Ovary (tissue), 9 donors: ENCODE data around the gene WDR87. TPM values are rescaled to one million over a fixed set of nuclear protein-coding genes. Genes with fewer than 3 reads are reported as not detected.

Experiments
- DNase-seq, 5 donors: peaks; one replicate each; pipeline ENCODE4 v3.0.0-alpha.2; 2019 to 2020
- H3K27ac ChIP-seq, 2 donors: fragments of 200-600 bp; one replicate each; pipeline versions ENCODE4 v1.5.1 to v1.8.0; 2019 to 2022
- H3K27me3 ChIP-seq: fragments of 200-600 bp; one replicate; pipeline ENCODE4 v1.8.0; 2022
- H3K36me3 ChIP-seq: fragments of 200-600 bp; sonication (generic); one replicate; pipeline ENCODE4 v1.5.1; 2019
- H3K4me1 ChIP-seq: one replicate; pipeline ENCODE4 v1.8.1; 2013; ENCODE audit warnings: mild to moderate bottlenecking, moderate library complexity; ENCODE audit not compliant: insufficient read depth
- H3K4me3 ChIP-seq: fragments of 200-600 bp; sonication (generic); one replicate; pipeline ENCODE4 v1.5.1; 2017
- H3K9me3 ChIP-seq, 2 donors: fragments of 200-600 bp in 1 of 2; sonication (generic) in 1 of 2; one replicate each; pipeline versions ENCODE4 v1.5.1 to v1.8.1; 2013 to 2019; ENCODE audit warnings: mild to moderate bottlenecking in 1 of 2, moderate library complexity in 1 of 2
- EP300 ChIP-seq: sonication (generic); formaldehyde crosslinking; IDR thresholded peaks from one replicate; pipeline ENCODE4 v1.6.1; 2017; ENCODE audit warnings: antibody characterized with exemption
- POLR2A ChIP-seq: fragments of 450-650 bp; IDR thresholded peaks from one replicate; pipeline ENCODE4 v1.6.1; 2017; ENCODE audit warnings: antibody characterized with exemption, mild to moderate bottlenecking, moderate library complexity
- WGBS, 3 donors: extraction: QIAGEN DNeasy Blood & Tissue Kit in 1 of 3; methylation state at CpG; one replicate each; pipeline versions ENCODE4 v1.1.5 to v1.1.7; 2013 to 2017; 5-methylcytosine and 5-hydroxymethylcytosine counted together
- intact Hi-C, 4 donors: fragments of 100-400 bp; cut with DNase I; formaldehyde crosslinking; loops; one replicate each; pipeline versions ENCODE4 v1.11.0 to v1.15.1; 2022 to 2023
- polyA plus RNA-seq, 2 donors: library from polyadenylated mRNA; stranded (reverse); fragments of 200-250 nt in 1 of 2; fragments of 350-450 nt in 1 of 2; fragmentation: Illumina TruSeq in 1 of 2; extraction: RNeasy Lipid Tissue Mini Kit (QIAGEN cat#74804) in 1 of 2; gene quantifications; one replicate each; pipeline ENCODE4 v1.2.3, GENCODE V29; 2013 to 2014
- total RNA-seq, 7 donors: library from RNA; depleted of rRNA in 2 of 7; stranded (reverse); fragments of >200 nt in 2 of 7; fragmentation: NEBNext Ultra II Directional in 3 of 7; extraction: Animal tissue kit (Norgen Biotek cat#: 25700) in 3 of 7; gene quantifications; one replicate each; pipeline versions ENCODE4 v1.1.0 to v1.2.4, GENCODE V29; 2016 to 2023
- TF ChIP-seq, protein P1 (sequence below), 3 donors: fragments of 450-650 bp in 2 of 3; fragments of 200-600 bp in 1 of 3; IDR thresholded peaks; one replicate each; pipeline versions ENCODE4 v1.5.1 to v1.8.0; 2016 to 2022; ENCODE audit warnings: antibody characterized with exemption in 3 of 3, mild to moderate bottlenecking in 1 of 3
- donor health status: DM: no; HTN: no; CAD: no; lungs with moderate emphysema.
- donor health status: DM: no; HTN: no; CAD: no.
- donor health status: Bipolar disorder and iron deficiency.
- donor health status: DM: yes; HTN: yes; CAD: no.
- donor health status: DM: no; HTN: no; CAD: no.
- donor health status: DM: yes; HTN: yes; CAD: no.

The WDR87 gene
- total and polyA plus RNA-seq, 9 donors: not detected

DNA sequence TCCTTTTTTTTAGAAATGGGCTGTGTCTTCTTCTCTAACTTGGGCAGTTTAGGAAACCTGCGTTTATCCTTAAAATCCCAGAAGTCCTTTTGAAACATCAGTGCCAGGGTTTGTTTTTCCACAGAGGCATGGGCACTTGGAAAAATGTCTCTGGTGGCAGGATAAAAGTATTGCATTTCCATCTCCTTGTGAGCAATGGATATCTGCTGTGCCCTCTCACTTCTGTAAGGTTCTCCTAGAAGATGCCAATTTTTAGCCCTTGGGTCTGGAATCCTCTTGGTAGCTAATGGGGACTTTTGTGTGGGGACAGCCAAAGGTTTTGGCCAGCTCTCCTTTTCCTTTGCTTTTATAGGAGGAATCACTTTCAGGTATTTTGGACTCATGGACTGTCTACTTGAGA lies 21.0 kb downstream of the WDR87 start:
- no peak overlapping the region for H3K27ac ChIP-seq
- intact Hi-C loops: no loop called here
- 86 to 93% (median 92%) methylated on average over 1 of the region's 1 CpG for WGBS, 3 donors
- no peaks in the 10 kb centered on the region for H3K9me3 ChIP-seq
- H3K4me3 ChIP-seq: no peak overlapping the region
- no peak for TF ChIP-seq POLR2A
- TF ChIP-seq, protein P1, sequence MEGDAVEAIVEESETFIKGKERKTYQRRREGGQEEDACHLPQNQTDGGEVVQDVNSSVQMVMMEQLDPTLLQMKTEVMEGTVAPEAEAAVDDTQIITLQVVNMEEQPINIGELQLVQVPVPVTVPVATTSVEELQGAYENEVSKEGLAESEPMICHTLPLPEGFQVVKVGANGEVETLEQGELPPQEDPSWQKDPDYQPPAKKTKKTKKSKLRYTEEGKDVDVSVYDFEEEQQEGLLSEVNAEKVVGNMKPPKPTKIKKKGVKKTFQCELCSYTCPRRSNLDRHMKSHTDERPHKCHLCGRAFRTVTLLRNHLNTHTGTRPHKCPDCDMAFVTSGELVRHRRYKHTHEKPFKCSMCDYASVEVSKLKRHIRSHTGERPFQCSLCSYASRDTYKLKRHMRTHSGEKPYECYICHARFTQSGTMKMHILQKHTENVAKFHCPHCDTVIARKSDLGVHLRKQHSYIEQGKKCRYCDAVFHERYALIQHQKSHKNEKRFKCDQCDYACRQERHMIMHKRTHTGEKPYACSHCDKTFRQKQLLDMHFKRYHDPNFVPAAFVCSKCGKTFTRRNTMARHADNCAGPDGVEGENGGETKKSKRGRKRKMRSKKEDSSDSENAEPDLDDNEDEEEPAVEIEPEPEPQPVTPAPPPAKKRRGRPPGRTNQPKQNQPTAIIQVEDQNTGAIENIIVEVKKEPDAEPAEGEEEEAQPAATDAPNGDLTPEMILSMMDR (IDR thresholded peaks at IDR 0.05): no peak
- no peaks in the 10 kb centered on the region for H3K4me1 ChIP-seq
- H3K27me3 ChIP-seq: no peaks in the 10 kb centered on the region
- H3K36me3 ChIP-seq: no peaks in the 10 kb centered on the region
- no peak for DNase-seq

DNA sequence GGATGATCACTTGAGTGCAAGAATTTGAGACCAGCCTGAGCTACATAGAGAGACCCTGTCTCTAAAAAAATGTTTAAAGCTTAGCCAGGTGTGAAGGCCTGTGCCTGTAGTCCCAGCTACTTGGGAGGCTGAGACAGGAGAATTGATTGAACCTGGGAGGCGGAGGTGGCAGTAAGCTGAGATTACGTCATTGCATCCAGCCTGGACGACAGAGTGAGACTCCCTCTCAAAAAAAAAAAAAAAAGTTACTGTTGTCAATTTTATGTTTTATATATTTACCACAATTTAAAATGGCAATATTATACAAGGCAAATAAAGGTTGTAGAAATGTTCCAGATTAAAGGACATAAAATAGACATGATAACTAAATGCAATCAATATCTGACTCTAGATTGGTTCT lies 29.2 kb downstream of the WDR87 start:
- intact Hi-C loops: no loop called here
- H3K27ac ChIP-seq: no peak overlapping the region
- DNase-seq: no peak
- no peaks in the 10 kb centered on the region for H3K9me3 ChIP-seq
- WGBS, 3 donors: 77 to 86% (median 81%) methylated on average over 3 of the region's 3 CpGs
- no peaks in the 10 kb centered on the region for H3K27me3 ChIP-seq
- TF ChIP-seq, protein P1 (IDR thresholded peaks at IDR 0.05): no peak
- no peak overlapping the region for H3K4me3 ChIP-seq
- H3K4me1 ChIP-seq: no peaks in the 10 kb centered on the region
- H3K36me3 ChIP-seq: no peaks in the 10 kb centered on the region

GRCh38 chr19:37876032-37876431 lies 30.4 kb downstream of the WDR87 start:
- Histone ChIP-seq H3K4me1 (no peaks in the 10 kb centered on the region), H3K4me3 (no peak overlapping the region), H3K27me3 (no peaks in the 10 kb centered on the region), H3K27ac (no peak overlapping the region), H3K9me3 (no peaks in the 10 kb centered on the region), H3K36me3 (no peaks in the 10 kb centered on the region)
- no peak for DNase-seq
- intact Hi-C loops: no loop called here
- WGBS, 3 donors: 48 to 59% (median 57%) methylated on average over 2 of the region's 2 CpGs
- TF ChIP-seq POLR2A (no peak), EP300 (no peak)
- TF ChIP-seq, protein P1 (IDR thresholded peaks at IDR 0.05): no peak

- TF ChIP-seq POLR2A (no peak), EP300 (no peak)
- TF ChIP-seq, protein P1 (IDR thresholded peaks at IDR 0.05): no peak
- no peak for DNase-seq
- H3K27ac ChIP-seq: no peak overlapping the region
- no peaks in the 10 kb centered on the region for H3K27me3 ChIP-seq
- intact Hi-C loops: no loop called here
- peaks cover 0 to 3% of the 10 kb centered on the region in 2 donors for H3K9me3 ChIP-seq
- H3K4me1 ChIP-seq: no peaks in the 10 kb centered on the region
- H3K4me3 ChIP-seq: no peak overlapping the region
- WGBS, 3 donors: 0 to 6% (median 3%) methylated on average over 3 of the region's 3 CpGs
- no peaks in the 10 kb centered on the region for H3K36me3 ChIP-seq
These were observed 31.6 kb downstream of the WDR87 start for GRCh38 chr19:37874784-37875183.

DNA sequence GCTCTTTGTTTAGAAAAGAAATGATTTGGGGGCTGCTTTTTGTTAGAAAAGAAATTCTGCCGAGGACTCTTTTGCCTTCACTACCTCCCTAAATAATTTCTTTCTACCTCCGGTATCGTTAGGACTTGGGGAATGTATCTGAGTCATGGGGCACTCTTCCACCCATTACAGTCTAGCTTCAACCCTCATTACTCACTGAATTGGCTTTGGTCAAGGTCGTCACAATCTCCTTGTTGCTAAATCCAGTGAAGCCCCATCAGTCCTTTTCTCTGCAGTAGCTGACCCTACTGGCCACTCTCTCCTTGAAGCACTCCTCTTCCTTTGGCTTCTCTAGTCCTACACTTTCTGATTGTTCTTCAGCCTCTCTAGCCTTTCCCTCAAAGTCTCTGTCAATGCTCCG lies 34.0 kb downstream of the WDR87 start:
- no peak for DNase-seq
- Histone ChIP-seq H3K4me1 (no peaks in the 10 kb centered on the region), H3K27ac (no peak overlapping the region), H3K4me3 (no peak overlapping the region), H3K27me3 (no peaks in the 10 kb centered on the region), H3K9me3 (peaks cover 0 to 3% of the 10 kb centered on the region in 2 donors), H3K36me3 (no peaks in the 10 kb centered on the region)
- 44 to 50% (median 50%) methylated on average over 5 of the region's 5 CpGs for WGBS, 3 donors
- intact Hi-C loops: no loop called here
- TF ChIP-seq EP300 (no peak), POLR2A (no peak)
- TF ChIP-seq, protein P1 (IDR thresholded peaks at IDR 0.05): no peak
